Tibial nerve (tissue), 4 donors: ENCODE results near the gene ATP5ME.

Source experiments
- EP300 ChIP-seq, 2 donors: sonication (generic); formaldehyde crosslinking; IDR thresholded peaks; one replicate each; pipeline ENCODE4 v1.6.1; 2017; ENCODE audit warnings: antibody characterized with exemption in 2 of 2, mild to moderate bottlenecking in 1 of 2
- POLR2A ChIP-seq, 2 donors: fragments of 450-650 bp; IDR thresholded peaks; one replicate each; pipeline ENCODE4 v1.6.1; 2017; ENCODE audit warnings: antibody characterized with exemption in 2 of 2, mild to moderate bottlenecking in 2 of 2, moderate library complexity in 2 of 2
- TF ChIP-seq, protein P1 (sequence below), 5 experiments: fragments of 200-600 bp in 3 of 5; fragments of 450-650 bp in 2 of 5; sonication (generic) in 3 of 5; IDR thresholded peaks; one replicate each; pipeline ENCODE4 v1.5.1; 2016 to 2019; ENCODE audit warnings: antibody characterized with exemption in 5 of 5, mild to moderate bottlenecking in 3 of 5, moderate library complexity in 2 of 5

DNA sequence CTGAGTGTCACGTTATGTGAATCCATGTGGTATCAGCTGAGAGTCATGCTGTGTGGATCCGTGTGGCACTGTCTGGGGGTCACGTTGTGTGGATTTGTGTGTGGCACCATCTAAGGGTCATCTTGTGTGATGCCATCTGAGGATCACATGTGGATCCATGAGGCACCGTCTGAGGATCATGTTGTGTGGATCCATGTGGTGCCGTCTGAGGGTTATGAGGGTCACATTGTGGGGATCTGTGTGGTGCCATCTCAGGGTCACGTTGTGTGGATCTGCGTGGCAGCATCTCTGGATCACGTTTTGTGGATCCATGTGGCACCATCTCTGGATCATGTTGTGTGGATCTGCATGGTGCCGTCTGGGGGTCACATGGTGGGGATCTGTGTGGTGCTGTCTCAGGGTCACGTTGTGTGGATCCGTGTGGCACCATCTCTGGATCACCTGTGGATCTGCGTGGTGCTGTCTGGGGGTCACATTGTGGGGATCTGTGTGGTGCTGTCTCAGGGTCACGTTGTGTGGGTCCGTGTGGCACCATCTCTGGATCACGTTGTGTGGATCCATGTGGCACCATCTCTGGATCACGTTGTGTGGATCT, 41.8 kb downstream of the ATP5ME start:
- no peak for TF ChIP-seq POLR2A (IDR thresholded peaks at IDR 0.05)
- TF ChIP-seq, protein P1, sequence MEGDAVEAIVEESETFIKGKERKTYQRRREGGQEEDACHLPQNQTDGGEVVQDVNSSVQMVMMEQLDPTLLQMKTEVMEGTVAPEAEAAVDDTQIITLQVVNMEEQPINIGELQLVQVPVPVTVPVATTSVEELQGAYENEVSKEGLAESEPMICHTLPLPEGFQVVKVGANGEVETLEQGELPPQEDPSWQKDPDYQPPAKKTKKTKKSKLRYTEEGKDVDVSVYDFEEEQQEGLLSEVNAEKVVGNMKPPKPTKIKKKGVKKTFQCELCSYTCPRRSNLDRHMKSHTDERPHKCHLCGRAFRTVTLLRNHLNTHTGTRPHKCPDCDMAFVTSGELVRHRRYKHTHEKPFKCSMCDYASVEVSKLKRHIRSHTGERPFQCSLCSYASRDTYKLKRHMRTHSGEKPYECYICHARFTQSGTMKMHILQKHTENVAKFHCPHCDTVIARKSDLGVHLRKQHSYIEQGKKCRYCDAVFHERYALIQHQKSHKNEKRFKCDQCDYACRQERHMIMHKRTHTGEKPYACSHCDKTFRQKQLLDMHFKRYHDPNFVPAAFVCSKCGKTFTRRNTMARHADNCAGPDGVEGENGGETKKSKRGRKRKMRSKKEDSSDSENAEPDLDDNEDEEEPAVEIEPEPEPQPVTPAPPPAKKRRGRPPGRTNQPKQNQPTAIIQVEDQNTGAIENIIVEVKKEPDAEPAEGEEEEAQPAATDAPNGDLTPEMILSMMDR (IDR thresholded peaks at IDR 0.05) = no peak
- TF ChIP-seq EP300 (IDR thresholded peaks at IDR 0.05) = no peak
